Activated T-cell treated with anti-CD3 and anti-CD28 coated beads for 24 hours (primary cell): Measurements from ENCODE around the gene ELMOD2.

ENCODE experiments used
- DNase-seq: peaks from one replicate; pipeline ENCODE4 v3.0.0-alpha.2; 2020; ENCODE audit warnings: low read depth

Gene ELMOD2

GRCh38 chr4:140584439-140584838 is 60.5 kb downstream of the ELMOD2 start:
- no peak for DNase-seq

GRCh38 chr4:140595065-140595464 is 71.1 kb downstream of the ELMOD2 start:
- no peak for DNase-seq

- no peak for DNase-seq
Measured at GRCh38 chr4:140600408-140600807, 76.4 kb downstream of the ELMOD2 start.

- no peak for DNase-seq
Measured at GRCh38 chr4:140602714-140603113, 78.7 kb downstream of the ELMOD2 start.

GRCh38 chr4:140603286-140603685 is 79.3 kb downstream of the ELMOD2 start:
- no peak for DNase-seq
